HCT116 (cell line): ENCODE results near the gene RASGEF1C. TPM values are rescaled to one million over a fixed set of nuclear protein-coding genes. Genes with fewer than 3 reads are reported as not detected.

ENCODE experiments used
- ATAC-seq: fragments of 200-7000 bp; cut with Tn5 transposase; 2 replicates; pipeline ENCODE4 v1.9.1; 2020; ENCODE audit warnings: mild to moderate bottlenecking, moderate library complexity
- BruUV-seq: library from RNA; stranded (reverse); fragments of 400-500 nt; replicated peaks from 2 replicates; lab custom pipeline; 2021; lab: Mats Ljungman, UMichigan
- CTCF ChIA-PET: fragments of 300-600 bp; sonication (Branson Sonifier 250); formaldehyde crosslinking; loops from one replicate; lab custom pipeline; 2021; ENCODE audit warnings: antibody characterized with exemption; lab: Charles Lee
- POLR2A ChIA-PET: fragments of 300-600, 350-600 bp; sonication (Branson Sonifier 250); formaldehyde crosslinking; loops from one replicate; lab custom pipeline; 2021; ENCODE audit warnings: antibody characterized with exemption; lab: Charles Lee
- RAD21 ChIA-PET, 2 experiments: fragments of 300-600 bp; sonication (Branson Sonifier 250); formaldehyde crosslinking; loops; one replicate each; lab custom pipeline; 2023; ENCODE audit warnings: low total read pairs in 2 of 2; ENCODE audit not compliant: uncharacterized antibody in 2 of 2, unreplicated experiment in 2 of 2, low non-redundant PET in 1 of 2; lab: Charles Lee
- DNase-seq: peaks from one replicate; pipeline ENCODE4 v3.0.0-alpha.2; 2010; ENCODE audit warnings: low read depth, low spot score
- H2AFZ ChIP-seq: fragments of 200-600 bp; shearing (Covaris generic), sonication (generic); 2 replicates; pipeline ENCODE4 v1.6.1; 2017; ENCODE audit warnings: low read depth, mixed run types, mixed read lengths, antibody characterized with exemption, low read length; ENCODE audit not compliant: poor library complexity, severe bottlenecking
- H3K27ac ChIP-seq: 2 replicates; pipeline ENCODE4 v1.5.1; 2012; ENCODE audit warnings: low read depth, low read length
- H3K27me3 ChIP-seq: fragments of 200-600 bp; sonication (generic); 2 replicates; pipeline ENCODE4 v1.6.1; 2016; ENCODE audit warnings: mixed run types, low read length, mixed read lengths; ENCODE audit not compliant: insufficient read depth
- H3K36me3 ChIP-seq, 2 experiments: fragments of 200-500 bp in 1 of 2; fragments of 200-600 bp in 1 of 2; sonication (Bioruptor generic) in 1 of 2; sonication (generic) in 1 of 2; 2 replicates each; pipeline versions ENCODE4 v1.5.1 to v1.6.1; 2014 to 2016; ENCODE audit warnings: low read length in 2 of 2, inconsistent platforms in 1 of 2, mixed read lengths in 1 of 2, mixed run types in 1 of 2; ENCODE audit not compliant: insufficient read depth in 2 of 2, control insufficient read depth in 1 of 2
- H3K4me1 ChIP-seq, 2 experiments: fragments of 200-600 bp in 1 of 2; sonication (generic) in 1 of 2; 2 replicates each; pipeline versions ENCODE4 v1.5.1 to v1.6.1; 2012 to 2017; ENCODE audit warnings: low read length in 2 of 2, inconsistent platforms in 1 of 2, mild to moderate bottlenecking in 1 of 2, mixed read lengths in 1 of 2, mixed run types in 1 of 2, moderate library complexity in 1 of 2; ENCODE audit not compliant: insufficient read depth in 2 of 2, control insufficient read depth in 1 of 2
- H3K4me2 ChIP-seq: fragments of 200-600 bp; sonication (generic); 2 replicates; pipeline ENCODE4 v1.6.1; 2017; ENCODE audit warnings: mixed run types, low read length, mixed read lengths
- H3K4me3 ChIP-seq, 2 experiments: fragments of 200-600 bp in 1 of 2; sonication (generic) in 1 of 2; replicated peaks in 1 of 2; 2 replicates each; pipeline ENCODE4 v1.5.1; 2011 to 2016; ENCODE audit warnings: low read length in 2 of 2, control low read depth in 1 of 2, low read depth in 1 of 2, mild to moderate bottlenecking in 1 of 2, mixed read lengths in 1 of 2, mixed run types in 1 of 2
- H3K79me2 ChIP-seq: fragments of 200-600 bp; sonication (generic); 2 replicates; pipeline ENCODE4 v1.6.1; 2017; ENCODE audit warnings: mild to moderate bottlenecking, mixed run types, low read length, moderate library complexity, mixed read lengths; ENCODE audit not compliant: insufficient read depth
- H3K9ac ChIP-seq: fragments of 200-600 bp; sonication (generic); 2 replicates; pipeline ENCODE4 v1.6.1; 2016; ENCODE audit warnings: low read length, mixed read lengths
- H3K9me2 ChIP-seq: fragments of 200-600 bp; sonication (generic), shearing (Covaris generic); 2 replicates; pipeline ENCODE4 v1.6.1; 2017; ENCODE audit warnings: mixed run types, mild to moderate bottlenecking, moderate library complexity; ENCODE audit not compliant: insufficient read depth
- H3K9me3 ChIP-seq, 2 experiments: fragments of 200-500 bp in 1 of 2; fragments of 200-600 bp in 1 of 2; sonication (Bioruptor generic) in 1 of 2; sonication (generic) in 1 of 2; 2 replicates each; pipeline ENCODE4 v1.6.1; 2014 to 2017; ENCODE audit warnings: low read length in 2 of 2, mixed read lengths in 2 of 2, inconsistent platforms in 1 of 2, low read depth in 1 of 2, mild to moderate bottlenecking in 1 of 2, mixed run types in 1 of 2, moderate library complexity in 1 of 2; ENCODE audit not compliant: control insufficient read depth in 1 of 2, insufficient read depth in 1 of 2
- H4K20me1 ChIP-seq: fragments of 200-600 bp; sonication (generic), shearing (Covaris generic); 2 replicates; pipeline ENCODE4 v1.6.1; 2017; ENCODE audit warnings: mixed run types, mild to moderate bottlenecking, moderate library complexity; ENCODE audit not compliant: insufficient read depth
- CBX3 ChIP-seq: IDR thresholded peaks from 2 replicates; pipeline ENCODE4 v1.6.1; 2012; ENCODE audit warnings: low read depth
- EZH2 ChIP-seq: fragments of 200-600 bp; sonication (generic); IDR thresholded peaks from 2 replicates; pipeline ENCODE4 v1.6.1; 2017; ENCODE audit warnings: antibody characterized with exemption, mixed run types
- FOSL1 ChIP-seq: IDR thresholded peaks from 2 replicates; pipeline ENCODE4 v1.6.1; 2012; ENCODE audit warnings: low read depth
- JUND ChIP-seq: IDR thresholded peaks from 2 replicates; pipeline ENCODE4 v1.6.1; 2012
- MAX ChIP-seq: IDR thresholded peaks from 2 replicates; pipeline ENCODE4 v1.6.1; 2012
- RAD21 ChIP-seq: IDR thresholded peaks from 2 replicates; pipeline ENCODE4 v1.6.1; 2012; ENCODE audit warnings: low read depth, mild to moderate bottlenecking
- ZBTB33 ChIP-seq: IDR thresholded peaks from 2 replicates; pipeline ENCODE4 v1.6.1; 2011; ENCODE audit warnings: mild to moderate bottlenecking, low read length, moderate library complexity; ENCODE audit not compliant: insufficient replicate concordance; ENCODE audit errors: extremely low read depth
- intact Hi-C: fragments of 100-400 bp; cut with micrococcal nuclease; formaldehyde crosslinking; loops from 2 replicates; pipeline ENCODE4 v1.10.0; 2022
- total RNA-seq: library from RNA; stranded (reverse); gene quantifications from one replicate; pipeline ENCODE4 v1.2.1, GENCODE V29; 2021; ENCODE audit not compliant: unreplicated experiment

RASGEF1C gene
- total RNA-seq, 1 experiment from 2014 or later, result 1.2 TPM

GRCh38 chr5:180054226-180054625 is 154.8 kb downstream of the RASGEF1C start:
- DNase-seq, result no peak

More at GRCh38 chr5:180054226-180054625, 154.8 kb downstream of the RASGEF1C start:
- ChIA-PET RAD21 (no interaction called here), CTCF (no interaction called here), POLR2A (no interaction called here)
- Histone ChIP-seq H3K4me1 (peaks cover 0 to 10% of the 10 kb centered on the region in 2 experiments; a peak in 1 of 4 replicates), H3K9me2 (no peaks in the 10 kb centered on the region), H3K9me3 (no peaks in the 10 kb centered on the region), H2AFZ (no peak overlapping the region), H4K20me1 (no peaks in the 10 kb centered on the region), H3K36me3 (no peaks in the 10 kb centered on the region), H3K4me3 (no peak overlapping the region), H3K27ac (no peak overlapping the region), H3K4me2 (no peak overlapping the region), H3K27me3 (no peaks in the 10 kb centered on the region), H3K79me2 (peaks cover 36% of the 10 kb centered on the region), H3K9ac (no peak overlapping the region)
- TF ChIP-seq RAD21, result no peak
- TF ChIP-seq EZH2, result no peak
- no peak for TF ChIP-seq JUND
- no peak for TF ChIP-seq CBX3
- TF ChIP-seq ZBTB33, result no peak
- TF ChIP-seq MAX, result no peak
- TF ChIP-seq FOSL1, result no peak
- ATAC-seq, result no peak
- intact Hi-C loops, result no loop called here
- no TSS peak for BruUV-seq
